Stimulated activated naive CD8-positive, alpha-beta T cell treated with anti-CD3 and anti-CD28 coated beads, Interleukin-15, amount 100 ng/mL, for 72 hours (primary cell): ENCODE measurements around the gene ARHGEF6.

Source experiments
- ATAC-seq: fragments of 150-1000 bp; cut with Tn5 transposase; 2 replicates; pipeline ENCODE4 v1.10.0; 2021; ENCODE audit warnings: mild to moderate bottlenecking, moderate library complexity
- DNase-seq, 2 donors: peaks; one replicate each; pipeline ENCODE4 v3.0.0; 2021 to 2022
- H3K27ac Mint-ChIP-seq, 2 donors: one replicate each; pipeline ENCODE4 v1.8.0; 2022; ENCODE audit warnings: mild to moderate bottlenecking in 2 of 2, mixed read lengths in 2 of 2, moderate library complexity in 2 of 2
- H3K27me3 Mint-ChIP-seq: one replicate; pipeline ENCODE4 v1.8.0; 2022; ENCODE audit warnings: mixed read lengths
- H3K4me1 Mint-ChIP-seq: one replicate; pipeline ENCODE4 v1.8.0; 2022; ENCODE audit warnings: mild to moderate bottlenecking, mixed read lengths
- H3K4me3 Mint-ChIP-seq, 2 donors: one replicate each; pipeline ENCODE4 v1.8.0; 2022; ENCODE audit warnings: mild to moderate bottlenecking in 2 of 2, mixed read lengths in 2 of 2, moderate library complexity in 1 of 2
- H3K9me3 Mint-ChIP-seq, 2 donors: one replicate each; pipeline ENCODE4 v1.8.0; 2022; ENCODE audit warnings: mixed read lengths in 2 of 2

Gene ARHGEF6

GRCh38 chrX:136708348-136708747, 72.4 kb downstream of the ARHGEF6 start:
- Mint-ChIP-seq H3K27ac (no peak overlapping the region), H3K4me1 (peaks cover 28% of the 10 kb centered on the region), H3K9me3 (no peaks in the 10 kb centered on the region), H3K27me3 (no peaks in the 10 kb centered on the region), H3K4me3 (no peak overlapping the region)
- ATAC-seq (no peak), DNase-seq (no peak)

DNA sequence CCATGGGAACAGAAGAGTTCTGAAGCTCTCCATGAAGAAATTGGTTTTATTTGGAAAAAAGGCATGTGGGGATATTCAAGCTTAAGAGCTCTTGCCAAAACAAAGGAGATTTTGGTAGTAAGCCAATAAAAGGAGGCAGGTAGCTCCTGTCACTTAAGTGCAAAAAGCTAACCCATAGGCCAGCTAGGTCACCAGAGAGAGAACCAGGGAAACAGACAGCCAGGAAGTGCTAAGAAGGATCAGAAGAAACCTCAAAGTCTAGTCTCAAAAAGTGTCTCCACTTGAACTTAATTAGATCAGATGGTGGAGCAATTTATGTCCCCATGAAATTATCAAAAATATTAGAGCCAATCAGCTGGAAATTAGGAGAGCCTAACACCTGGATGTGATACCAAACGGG, 83.6 kb downstream of the ARHGEF6 start:
- peaks cover 56% of the 10 kb centered on the region for H3K4me1 Mint-ChIP-seq
- peak overlapping the region in 1 of 2 donors; percentile 86 for H3K27ac Mint-ChIP-seq
- ATAC-seq: no peak
- H3K27me3 Mint-ChIP-seq: no peaks in the 10 kb centered on the region
- no peak overlapping the region for H3K4me3 Mint-ChIP-seq
- peaks cover 7 to 12% of the 10 kb centered on the region in 2 donors for H3K9me3 Mint-ChIP-seq
- DNase-seq: no peak

- Mint-ChIP-seq H3K27ac (peak overlapping the region; percentile 93 to 94), H3K4me1 (peaks cover 73% of the 10 kb centered on the region), H3K27me3 (no peaks in the 10 kb centered on the region), H3K9me3 (peaks cover 3 to 7% of the 10 kb centered on the region in 2 donors), H3K4me3 (peak overlapping the region; percentile 64 to 73)
- ATAC-seq (peak; percentile 81), DNase-seq (no peak)
Observed at GRCh38 chrX:136694431-136695087, 86.2 kb downstream of the ARHGEF6 start.

GRCh38 chrX:136692271-136692670, 88.5 kb downstream of the ARHGEF6 start:
- no peak overlapping the region for H3K27ac Mint-ChIP-seq
- no peaks in the 10 kb centered on the region for H3K27me3 Mint-ChIP-seq
- ATAC-seq (no peak), DNase-seq (no peak)
- H3K4me3 Mint-ChIP-seq: no peak overlapping the region
- no peaks in the 10 kb centered on the region for H3K9me3 Mint-ChIP-seq
- H3K4me1 Mint-ChIP-seq: peaks cover 82% of the 10 kb centered on the region

DNA sequence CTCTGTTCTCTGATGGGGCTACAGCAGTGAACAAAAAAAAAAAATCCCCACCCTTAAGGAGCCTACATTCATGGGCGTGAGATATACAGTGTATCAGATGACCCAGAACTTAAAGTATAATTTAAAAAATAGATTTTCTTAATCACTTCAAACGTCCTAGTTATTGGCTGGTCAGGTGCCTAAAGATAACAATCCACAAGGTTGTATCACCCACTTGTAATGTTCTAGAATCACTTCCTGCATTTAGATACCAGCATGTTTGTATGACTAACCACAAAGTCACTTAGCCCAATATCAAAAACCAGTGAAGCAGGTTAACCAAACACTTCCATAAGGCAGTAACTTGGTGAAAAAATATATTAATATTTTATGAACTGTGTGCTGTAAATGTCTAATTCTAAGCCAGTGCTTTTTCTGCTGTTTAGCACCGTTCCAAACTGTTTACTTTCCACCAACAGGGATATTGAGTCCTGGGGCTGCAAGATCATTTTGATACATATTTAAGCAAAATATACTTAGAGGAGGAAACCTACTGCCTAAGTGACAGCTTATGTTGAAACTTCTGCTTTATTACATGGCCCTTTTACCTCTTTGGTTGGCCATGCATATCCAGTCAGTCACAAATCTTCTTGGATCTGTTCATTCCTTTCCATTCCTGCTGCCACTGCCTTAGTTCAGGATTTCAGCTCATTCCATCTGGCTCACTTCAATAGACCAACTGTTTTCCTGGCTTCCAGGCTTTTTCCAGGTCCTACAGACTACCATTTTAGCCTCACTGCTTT, 89.5 kb downstream of the ARHGEF6 start:
- H3K27me3 Mint-ChIP-seq: no peaks in the 10 kb centered on the region
- no peak for DNase-seq
- no peaks in the 10 kb centered on the region for H3K9me3 Mint-ChIP-seq
- ATAC-seq: no peak
- H3K27ac Mint-ChIP-seq: peak overlapping the region in 1 of 2 donors; percentile 70
- no peak overlapping the region for H3K4me3 Mint-ChIP-seq
- H3K4me1 Mint-ChIP-seq: peaks cover 80% of the 10 kb centered on the region

- no peaks in the 10 kb centered on the region for H3K27me3 Mint-ChIP-seq
- H3K4me3 Mint-ChIP-seq: peak overlapping the region in 1 of 2 donors; percentile 60
- peak overlapping the region in 1 of 2 donors; percentile 19 for H3K27ac Mint-ChIP-seq
- no peak for ATAC-seq
- peaks cover 62% of the 10 kb centered on the region for H3K4me1 Mint-ChIP-seq
- H3K9me3 Mint-ChIP-seq: no peaks in the 10 kb centered on the region
- no peak for DNase-seq
Observed at GRCh38 chrX:136689436-136689835, 91.3 kb downstream of the ARHGEF6 start.

GRCh38 chrX:136687457-136687856, 93.3 kb downstream of the ARHGEF6 start:
- ATAC-seq (peak; percentile 97), DNase-seq (peak; percentile 42 to 55)
- Mint-ChIP-seq H3K4me1 (peaks cover 47% of the 10 kb centered on the region), H3K27me3 (no peaks in the 10 kb centered on the region), H3K27ac (peak overlapping the region in 1 of 2 donors; percentile 69), H3K4me3 (peak overlapping the region; percentile 37 to 45), H3K9me3 (no peaks in the 10 kb centered on the region)

- no peak overlapping the region for H3K4me3 Mint-ChIP-seq
- DNase-seq (no peak), ATAC-seq (no peak)
- no peaks in the 10 kb centered on the region for H3K9me3 Mint-ChIP-seq
- no peaks in the 10 kb centered on the region for H3K27me3 Mint-ChIP-seq
- no peak overlapping the region for H3K27ac Mint-ChIP-seq
- peaks cover 23% of the 10 kb centered on the region for H3K4me1 Mint-ChIP-seq
Observed at GRCh38 chrX:136684120-136684519, 96.6 kb downstream of the ARHGEF6 start.

DNA sequence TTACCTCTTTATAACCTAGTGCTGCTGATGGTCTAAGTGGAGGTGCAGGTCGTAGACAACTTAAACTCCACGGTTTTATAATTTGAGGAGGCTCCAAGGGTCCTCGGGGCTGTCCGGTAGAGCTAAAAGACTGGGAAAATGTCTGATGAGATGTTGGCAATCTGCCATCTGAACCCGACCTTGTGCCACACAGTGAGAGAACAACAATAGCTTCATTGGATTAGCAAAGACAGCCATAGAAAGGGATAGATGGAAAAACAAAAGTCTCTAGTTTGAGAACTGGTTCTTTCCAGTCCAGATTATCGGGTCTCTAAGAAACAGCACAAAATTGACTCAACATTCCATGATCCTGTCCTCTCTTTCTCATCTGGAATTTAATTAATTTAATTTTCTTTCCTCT, 101.2 kb downstream of the ARHGEF6 start:
- no peak for DNase-seq
- Mint-ChIP-seq H3K27ac (no peak overlapping the region), H3K4me3 (no peak overlapping the region), H3K9me3 (no peaks in the 10 kb centered on the region), H3K27me3 (no peaks in the 10 kb centered on the region), H3K4me1 (peaks cover 22% of the 10 kb centered on the region)
- ATAC-seq: no peak

DNA sequence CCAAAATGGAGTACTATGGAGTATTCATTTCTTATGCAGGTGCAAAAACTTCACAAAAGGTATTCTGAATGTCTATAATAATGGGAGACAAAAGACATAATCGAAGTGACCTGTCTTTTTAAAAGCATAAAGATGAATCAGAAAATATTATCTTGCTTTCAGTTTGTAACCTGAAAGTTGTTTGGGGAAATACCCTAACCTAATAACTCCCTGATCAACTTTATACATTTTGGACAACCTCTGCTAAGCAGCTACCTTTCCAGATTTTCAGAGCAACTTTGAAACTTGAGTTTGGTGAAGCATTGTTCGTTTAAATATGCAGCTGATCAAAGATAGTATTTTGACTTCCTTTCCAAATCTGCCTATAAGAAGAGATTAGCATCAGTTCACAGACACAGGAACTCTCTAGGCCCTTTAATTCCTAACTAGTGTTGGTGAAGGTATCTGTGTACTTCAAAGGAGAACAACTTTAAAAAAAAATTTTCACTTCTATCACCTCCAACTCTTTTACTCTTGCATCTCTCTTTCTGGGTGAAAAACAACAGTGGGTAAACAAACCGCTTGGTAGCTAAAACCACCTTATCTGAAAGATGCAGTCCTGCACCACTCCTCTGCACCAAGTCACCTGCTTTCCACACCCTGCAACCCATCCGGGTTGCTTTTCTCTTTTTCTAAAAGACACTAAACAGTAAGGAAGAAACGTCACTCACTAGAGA, 106.3 kb downstream of the ARHGEF6 start:
- Mint-ChIP-seq H3K27ac (peak overlapping the region in 1 of 2 donors; percentile 59), H3K4me1 (peaks cover 54% of the 10 kb centered on the region), H3K4me3 (peak overlapping the region; percentile 42 to 60), H3K27me3 (no peaks in the 10 kb centered on the region), H3K9me3 (no peaks in the 10 kb centered on the region)
- DNase-seq (no peak), ATAC-seq (peak; percentile 56)

DNA sequence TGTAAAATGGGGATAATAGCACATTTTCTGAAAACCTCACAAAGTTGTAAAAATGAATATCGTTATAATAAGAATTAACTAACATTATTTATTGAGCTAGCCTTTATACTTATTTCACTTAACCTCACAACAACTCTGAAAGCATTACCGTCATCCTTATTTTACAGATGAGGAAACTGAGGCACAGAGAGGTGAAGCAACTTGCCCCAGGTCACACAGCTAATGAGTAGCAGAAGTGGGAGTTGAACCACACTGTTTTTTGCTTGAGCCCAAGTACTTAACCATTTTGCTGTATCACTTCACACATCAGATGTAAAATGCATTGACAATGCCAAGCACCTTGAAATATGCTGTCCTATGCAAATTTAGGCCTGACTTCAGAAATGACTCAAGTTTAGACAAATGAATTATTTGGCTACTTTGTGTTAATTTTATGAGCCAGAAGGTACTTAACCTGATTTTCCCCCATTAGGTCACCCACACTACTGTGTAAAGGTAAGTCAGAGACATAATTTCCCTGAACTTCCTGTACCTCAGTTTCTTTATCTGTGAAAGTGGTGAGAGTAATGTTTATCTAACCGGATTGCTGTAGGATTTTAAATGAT, 109.6 kb downstream of the ARHGEF6 start:
- ATAC-seq: peak; percentile 45
- no peak for DNase-seq
- Mint-ChIP-seq H3K4me1 (peaks cover 65% of the 10 kb centered on the region), H3K27ac (no peak overlapping the region), H3K9me3 (no peaks in the 10 kb centered on the region), H3K4me3 (no peak overlapping the region), H3K27me3 (no peaks in the 10 kb centered on the region)

- ATAC-seq (no peak), DNase-seq (no peak)
- H3K27ac Mint-ChIP-seq: no peak overlapping the region
- peaks cover 43% of the 10 kb centered on the region for H3K4me1 Mint-ChIP-seq
- no peak overlapping the region for H3K4me3 Mint-ChIP-seq
- H3K9me3 Mint-ChIP-seq: peaks cover 0 to 8% of the 10 kb centered on the region in 2 donors
- no peaks in the 10 kb centered on the region for H3K27me3 Mint-ChIP-seq
Observed at GRCh38 chrX:136667446-136668168, 113.1 kb downstream of the ARHGEF6 start.

DNA sequence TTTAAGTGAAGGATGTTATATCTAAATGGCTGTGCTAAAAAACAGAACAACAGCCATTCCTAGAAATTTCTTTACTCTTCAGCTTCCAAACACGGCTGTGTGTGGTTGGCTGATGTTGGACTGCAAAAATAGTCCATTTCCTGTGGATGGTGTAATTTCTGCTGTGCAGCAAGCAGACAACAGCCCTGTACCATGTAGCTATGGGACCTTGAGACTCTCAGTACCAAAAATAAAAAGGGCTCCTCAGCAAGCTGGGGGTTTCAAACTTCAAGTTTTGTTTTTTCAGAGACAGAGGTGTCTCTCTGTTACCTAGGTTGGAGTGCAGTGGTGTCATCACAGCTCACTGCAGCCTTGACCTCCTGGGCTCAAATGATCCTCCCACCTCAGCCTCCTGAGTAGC, 114.6 kb downstream of the ARHGEF6 start:
- no peak for ATAC-seq
- Mint-ChIP-seq H3K4me3 (no peak overlapping the region), H3K4me1 (peaks cover 41% of the 10 kb centered on the region), H3K9me3 (peaks cover 3 to 8% of the 10 kb centered on the region in 2 donors), H3K27ac (no peak overlapping the region), H3K27me3 (no peaks in the 10 kb centered on the region)
- no peak for DNase-seq

DNA sequence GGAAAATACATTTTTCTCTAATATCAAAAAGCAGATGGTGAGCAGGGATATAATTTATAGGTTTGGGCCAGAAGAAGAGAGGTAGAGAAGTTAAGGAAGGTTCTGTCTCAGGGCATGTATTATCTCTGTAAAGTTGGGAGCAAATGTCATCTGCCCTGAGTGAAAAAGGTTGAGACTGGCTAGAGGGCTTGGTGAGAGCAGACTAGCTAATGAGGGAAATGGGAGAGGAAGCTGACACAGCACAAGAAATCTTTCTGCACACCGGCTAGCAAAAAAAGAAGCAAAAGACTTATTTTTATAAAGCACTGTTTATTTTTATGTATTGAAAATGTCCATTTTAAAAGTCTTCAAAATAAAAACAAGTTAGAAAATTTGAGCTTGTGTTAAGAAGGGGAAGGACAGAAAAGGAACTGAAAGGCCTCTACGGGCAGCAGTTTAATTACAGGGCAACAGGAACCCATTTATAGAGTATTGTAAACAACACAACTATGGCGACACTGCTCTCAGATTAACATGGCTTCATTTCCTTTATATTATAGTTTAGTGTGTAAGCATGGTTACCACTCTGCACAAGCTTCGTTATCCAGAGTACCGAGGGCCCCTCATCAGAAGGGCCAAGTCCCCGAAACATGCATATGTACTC, 115.4 kb downstream of the ARHGEF6 start:
- Mint-ChIP-seq H3K27ac (no peak overlapping the region), H3K4me3 (no peak overlapping the region), H3K4me1 (peaks cover 45% of the 10 kb centered on the region), H3K27me3 (no peaks in the 10 kb centered on the region), H3K9me3 (peaks cover 6 to 8% of the 10 kb centered on the region in 2 donors)
- ATAC-seq (no peak), DNase-seq (no peak)
